Measurements from ENCODE around the gene SPIRE2.

SPIRE2 gene

DNA sequence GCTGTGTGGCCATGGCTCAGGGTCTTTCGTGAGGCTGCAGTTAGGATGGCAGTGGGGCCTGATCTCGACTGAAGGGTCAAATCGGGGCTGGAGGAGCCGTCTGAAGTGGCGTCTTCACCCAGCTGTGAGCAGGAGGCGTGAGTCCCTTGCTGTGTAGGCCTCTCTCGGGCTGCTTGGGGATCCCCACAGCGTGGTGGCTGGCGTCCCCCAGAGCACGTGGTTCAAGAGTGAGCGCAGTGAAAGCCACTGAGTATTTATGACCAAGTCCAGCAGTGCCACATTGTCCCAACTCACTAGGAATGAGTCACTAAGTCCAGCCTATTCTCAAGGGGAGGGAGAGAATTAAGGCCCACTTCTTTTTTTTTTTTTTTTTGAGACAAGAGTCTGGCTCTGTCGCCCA, 33.4 kb downstream of the SPIRE2 start:
- TF ChIP-seq, protein P1, sequence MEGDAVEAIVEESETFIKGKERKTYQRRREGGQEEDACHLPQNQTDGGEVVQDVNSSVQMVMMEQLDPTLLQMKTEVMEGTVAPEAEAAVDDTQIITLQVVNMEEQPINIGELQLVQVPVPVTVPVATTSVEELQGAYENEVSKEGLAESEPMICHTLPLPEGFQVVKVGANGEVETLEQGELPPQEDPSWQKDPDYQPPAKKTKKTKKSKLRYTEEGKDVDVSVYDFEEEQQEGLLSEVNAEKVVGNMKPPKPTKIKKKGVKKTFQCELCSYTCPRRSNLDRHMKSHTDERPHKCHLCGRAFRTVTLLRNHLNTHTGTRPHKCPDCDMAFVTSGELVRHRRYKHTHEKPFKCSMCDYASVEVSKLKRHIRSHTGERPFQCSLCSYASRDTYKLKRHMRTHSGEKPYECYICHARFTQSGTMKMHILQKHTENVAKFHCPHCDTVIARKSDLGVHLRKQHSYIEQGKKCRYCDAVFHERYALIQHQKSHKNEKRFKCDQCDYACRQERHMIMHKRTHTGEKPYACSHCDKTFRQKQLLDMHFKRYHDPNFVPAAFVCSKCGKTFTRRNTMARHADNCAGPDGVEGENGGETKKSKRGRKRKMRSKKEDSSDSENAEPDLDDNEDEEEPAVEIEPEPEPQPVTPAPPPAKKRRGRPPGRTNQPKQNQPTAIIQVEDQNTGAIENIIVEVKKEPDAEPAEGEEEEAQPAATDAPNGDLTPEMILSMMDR (IDR thresholded peaks at IDR 0.05; ENCODE audit: insufficient read depth, low read depth, low read length, missing control alignments) = no peak
- no peak overlapping the region for H3K4me3 ChIP-seq (ENCODE audit: low read depth, low read length)
- DNase-seq (ENCODE audit: low read depth) = peak; percentile 69

DNA sequence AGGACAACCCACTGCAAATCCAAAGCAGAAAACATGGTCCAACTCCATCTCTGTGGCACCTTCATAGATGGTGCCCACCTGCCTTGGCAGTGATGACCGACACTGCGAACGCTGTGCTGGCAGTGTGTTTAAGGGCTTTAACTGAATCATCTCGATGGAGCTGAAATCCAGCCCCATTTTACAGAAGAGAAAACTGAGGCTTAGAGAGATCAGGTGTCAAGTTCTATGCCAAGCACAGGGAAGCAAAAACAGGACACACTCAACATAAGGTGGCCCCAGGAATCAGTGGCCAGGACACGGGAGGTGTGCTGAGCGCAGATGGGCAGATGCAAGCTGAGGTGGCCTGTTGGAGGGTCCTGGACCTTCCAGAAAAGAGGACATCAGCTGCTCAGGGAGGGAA, 34.5 kb downstream of the SPIRE2 start:
- TF ChIP-seq, protein P1 (IDR thresholded peaks at IDR 0.05; ENCODE audit: insufficient read depth, low read depth, low read length, missing control alignments) = no peak
- no peak overlapping the region for H3K4me3 ChIP-seq (ENCODE audit: low read depth, low read length)
- no peak for DNase-seq (ENCODE audit: low read depth)

DNA sequence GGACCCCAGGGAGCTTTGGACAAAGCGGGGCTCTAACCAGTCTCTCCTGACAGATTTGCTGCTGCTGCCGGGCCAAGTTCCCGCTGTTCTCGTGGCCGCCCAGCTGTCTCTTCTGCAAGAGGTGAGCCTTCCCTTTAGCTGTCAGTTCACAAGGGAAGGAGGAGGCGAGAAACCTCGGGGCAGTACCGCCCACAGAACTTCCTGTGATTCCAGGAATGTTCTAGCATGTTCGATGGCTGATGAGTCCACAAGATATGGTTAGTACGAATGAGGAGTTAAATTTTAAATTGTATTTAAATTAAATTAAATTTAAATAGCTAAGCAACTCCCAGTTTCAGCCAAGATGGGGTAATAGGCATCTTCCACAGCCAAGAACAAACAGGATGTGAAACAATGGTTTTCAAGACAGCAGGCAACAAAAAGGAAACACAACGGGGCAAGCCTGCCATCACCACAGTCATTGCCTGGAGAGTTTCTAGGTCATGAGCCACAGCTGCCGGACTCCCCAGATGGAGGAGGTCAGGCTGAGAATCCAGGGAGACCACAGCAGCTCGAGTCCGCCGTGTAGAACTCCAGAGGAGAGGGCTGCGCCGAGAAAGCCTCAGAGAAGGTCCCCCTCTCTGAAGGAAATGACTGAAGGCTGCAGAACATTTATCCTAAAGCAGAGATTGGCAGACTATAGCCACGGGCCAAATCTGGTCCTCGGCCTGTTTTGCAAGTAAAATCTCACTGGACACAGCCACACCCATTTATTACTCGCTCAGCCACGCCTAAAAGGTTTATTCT, 35.7 kb downstream of the SPIRE2 start:
- H3K4me3 ChIP-seq (ENCODE audit: low read depth, low read length) = peak overlapping the region; percentile 25
- peak; percentile 86 for DNase-seq (ENCODE audit: low read depth)
- TF ChIP-seq, protein P1 (IDR thresholded peaks at IDR 0.05; ENCODE audit: insufficient read depth, low read depth, low read length, missing control alignments) = no peak

DNA sequence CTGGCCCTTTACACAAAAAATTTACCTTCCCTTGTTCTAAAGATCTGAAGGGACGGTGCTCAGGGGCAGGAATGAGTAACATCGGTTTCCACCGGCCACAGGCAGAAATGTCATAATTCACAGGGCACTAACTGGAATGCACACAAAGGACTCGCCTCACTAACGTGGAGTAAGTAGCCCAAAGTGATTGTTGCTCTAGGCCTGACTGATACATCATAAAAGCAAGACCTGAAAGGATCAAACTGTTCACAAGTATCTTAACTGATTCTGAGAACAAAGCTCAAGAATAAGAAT, 36.2 kb downstream of the SPIRE2 start:
- peak overlapping the region; percentile 25 for H3K4me3 ChIP-seq (ENCODE audit: low read depth, low read length)
- no peak for DNase-seq (ENCODE audit: low read depth)
- TF ChIP-seq, protein P1 (IDR thresholded peaks at IDR 0.05; ENCODE audit: insufficient read depth, low read depth, low read length, missing control alignments) = no peak

DNA sequence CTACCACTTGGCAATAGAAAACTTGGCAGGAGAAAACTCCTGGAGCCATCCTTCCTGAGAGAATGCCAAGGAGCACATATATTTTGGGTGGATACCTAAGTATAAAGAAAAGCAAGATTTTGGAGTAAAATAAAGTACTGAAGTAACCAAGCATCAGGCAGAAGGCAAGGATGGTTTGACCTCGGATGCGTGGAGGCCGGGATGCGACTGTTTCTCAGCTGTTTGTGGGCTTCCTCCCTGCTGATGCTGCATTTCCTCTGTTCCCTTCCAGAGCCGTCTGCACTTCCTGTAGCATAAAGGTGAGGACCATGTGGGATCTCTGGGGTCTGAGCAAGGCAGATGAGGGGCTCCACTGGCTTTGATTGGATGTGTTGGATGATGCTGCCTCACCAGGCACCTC, 39.6 kb downstream of the SPIRE2 start:
- TF ChIP-seq, protein P1 (IDR thresholded peaks at IDR 0.05; ENCODE audit: insufficient read depth, low read depth, low read length, missing control alignments) = no peak
- DNase-seq (ENCODE audit: low read depth) = no peak
- H3K4me3 ChIP-seq (ENCODE audit: low read depth, low read length) = no peak overlapping the region

DNA sequence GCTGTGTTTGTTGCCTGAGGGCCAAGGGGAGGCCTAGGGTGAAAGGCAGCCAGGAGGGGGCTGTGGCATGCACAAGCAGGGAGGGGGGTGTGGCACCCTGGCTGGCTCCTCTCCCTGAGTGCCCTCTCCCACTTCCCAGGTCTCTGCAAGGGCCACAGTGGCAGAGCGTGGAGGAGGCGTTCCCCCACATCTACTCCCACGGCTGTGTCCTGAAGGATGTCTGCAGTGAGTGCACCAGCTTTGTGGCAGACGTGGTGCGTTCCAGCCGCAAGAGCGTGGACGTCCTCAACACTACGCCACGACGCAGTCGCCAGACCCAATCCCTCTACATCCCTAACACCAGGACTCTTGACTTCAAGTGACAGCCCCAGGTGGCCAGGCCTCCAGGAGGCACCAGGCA, 41.6 kb downstream of the SPIRE2 start:
- no peak for DNase-seq (ENCODE audit: low read depth)
- H3K4me3 ChIP-seq (ENCODE audit: low read depth, low read length) = no peak overlapping the region
- TF ChIP-seq, protein P1 (IDR thresholded peaks at IDR 0.05; ENCODE audit: insufficient read depth, low read depth, low read length, missing control alignments) = no peak

DNA sequence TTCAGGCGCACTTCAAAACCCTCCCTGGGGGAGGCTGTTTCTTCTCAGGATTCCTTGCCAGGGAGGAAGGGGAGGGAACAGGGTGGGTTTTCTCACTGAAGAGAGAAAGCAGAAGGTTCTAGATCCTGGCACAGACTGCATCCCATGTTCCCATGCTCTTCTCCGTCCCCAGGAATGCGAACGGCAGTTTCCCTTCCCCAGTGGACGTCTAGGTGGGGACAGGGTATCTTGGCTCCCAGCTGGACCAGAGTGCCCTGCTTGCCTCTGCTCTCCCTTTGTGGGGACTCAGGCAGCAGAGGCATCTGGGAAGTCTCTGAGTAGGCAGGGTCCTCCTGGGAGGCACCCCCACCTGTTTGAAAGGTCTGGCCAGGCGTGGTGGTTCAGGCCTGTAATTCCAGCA, 42.2 kb downstream of the SPIRE2 start:
- TF ChIP-seq, protein P1 (IDR thresholded peaks at IDR 0.05; ENCODE audit: insufficient read depth, low read depth, low read length, missing control alignments) = no peak
- no peak overlapping the region for H3K4me3 ChIP-seq (ENCODE audit: low read depth, low read length)
- DNase-seq (ENCODE audit: low read depth) = no peak
